ENCODE measurements around the gene MIB1.
A peak's percentile ranks its signal among the peaks of the same experiment; 100 is the strongest.

MIB1 gene

GRCh38 chr18:21739604-21740537 is 721 bp upstream of the MIB1 start:
- Histone ChIP-seq H3K27ac (ENCODE audit: low read depth, low read length, poor library complexity, severe bottlenecking) (peak overlapping the region; percentile 91), H3K9me2 (ENCODE audit: low read depth, low read length) (no peaks in the 10 kb centered on the region), H3F3A (ENCODE audit: insufficient read depth, low read length) (peaks cover 4% of the 10 kb centered on the region; the same call in 1 of the 2 replicates), H3K4me2 (ENCODE audit: low read length) (peak overlapping the region; percentile 96), H4K20me1 (ENCODE audit: insufficient read depth, low read length) (no peaks in the 10 kb centered on the region), H3K27me3 (ENCODE audit: insufficient read depth, low read length) (no peaks in the 10 kb centered on the region), H3K36me3 (ENCODE audit: insufficient read depth, low read length) (peaks cover 4% of the 10 kb centered on the region; the same call in 1 of the 2 replicates), H3K9me3 (ENCODE audit: low read length) (no peaks in the 10 kb centered on the region), H3K9ac (ENCODE audit: low read length) (peak overlapping the region; percentile 57), H3K4me1 (ENCODE audit: insufficient read depth, low read length, severe bottlenecking) (peaks cover 34% of the 10 kb centered on the region), H2AFZ (ENCODE audit: low read length) (peak overlapping the region; percentile 39), H3K4me3 (ENCODE audit: low read depth, low read length, poor library complexity, severe bottlenecking) (peak overlapping the region; percentile 82), H3K79me2 (ENCODE audit: insufficient read depth, low read length) (peaks cover 35% of the 10 kb centered on the region)
- TF ChIP-seq, protein P1, sequence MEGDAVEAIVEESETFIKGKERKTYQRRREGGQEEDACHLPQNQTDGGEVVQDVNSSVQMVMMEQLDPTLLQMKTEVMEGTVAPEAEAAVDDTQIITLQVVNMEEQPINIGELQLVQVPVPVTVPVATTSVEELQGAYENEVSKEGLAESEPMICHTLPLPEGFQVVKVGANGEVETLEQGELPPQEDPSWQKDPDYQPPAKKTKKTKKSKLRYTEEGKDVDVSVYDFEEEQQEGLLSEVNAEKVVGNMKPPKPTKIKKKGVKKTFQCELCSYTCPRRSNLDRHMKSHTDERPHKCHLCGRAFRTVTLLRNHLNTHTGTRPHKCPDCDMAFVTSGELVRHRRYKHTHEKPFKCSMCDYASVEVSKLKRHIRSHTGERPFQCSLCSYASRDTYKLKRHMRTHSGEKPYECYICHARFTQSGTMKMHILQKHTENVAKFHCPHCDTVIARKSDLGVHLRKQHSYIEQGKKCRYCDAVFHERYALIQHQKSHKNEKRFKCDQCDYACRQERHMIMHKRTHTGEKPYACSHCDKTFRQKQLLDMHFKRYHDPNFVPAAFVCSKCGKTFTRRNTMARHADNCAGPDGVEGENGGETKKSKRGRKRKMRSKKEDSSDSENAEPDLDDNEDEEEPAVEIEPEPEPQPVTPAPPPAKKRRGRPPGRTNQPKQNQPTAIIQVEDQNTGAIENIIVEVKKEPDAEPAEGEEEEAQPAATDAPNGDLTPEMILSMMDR (IDR thresholded peaks at IDR 0.05; ENCODE audit: low read length): no peak
- no peak for TF ChIP-seq EZH2 (IDR thresholded peaks at IDR 0.05; ENCODE audit: borderline replicate concordance, low read length)

- no peak overlapping the region for H2AFZ ChIP-seq (ENCODE audit: low read length)
- TF ChIP-seq, protein P1 (IDR thresholded peaks at IDR 0.05; ENCODE audit: low read length): no peak
- peak overlapping the region; percentile 82 for H3K4me3 ChIP-seq (ENCODE audit: low read depth, low read length, poor library complexity, severe bottlenecking)
- peaks cover 49% of the 10 kb centered on the region for H3K79me2 ChIP-seq (ENCODE audit: insufficient read depth, low read length)
- no peaks in the 10 kb centered on the region for H4K20me1 ChIP-seq (ENCODE audit: insufficient read depth, low read length)
- H3K36me3 ChIP-seq (ENCODE audit: insufficient read depth, low read length): no peaks in the 10 kb centered on the region
- H3K9me2 ChIP-seq (ENCODE audit: low read depth, low read length): no peaks in the 10 kb centered on the region
- H3K27ac ChIP-seq (ENCODE audit: low read depth, low read length, poor library complexity, severe bottlenecking): peak overlapping the region; percentile 91
- H3K4me1 ChIP-seq (ENCODE audit: insufficient read depth, low read length, severe bottlenecking): peaks cover 46% of the 10 kb centered on the region
- H3K9me3 ChIP-seq (ENCODE audit: low read length): no peaks in the 10 kb centered on the region
- peak overlapping the region; percentile 91 for H3K9ac ChIP-seq (ENCODE audit: low read length)
- H3K4me2 ChIP-seq (ENCODE audit: low read length): peak overlapping the region; percentile 96
- no peaks in the 10 kb centered on the region for H3K27me3 ChIP-seq (ENCODE audit: insufficient read depth, low read length)
- peaks cover 5% of the 10 kb centered on the region; the same call in 1 of the 2 replicates for H3F3A ChIP-seq (ENCODE audit: insufficient read depth, low read length)
Measured at GRCh38 chr18:21741312-21741561, 645 bp downstream of the MIB1 start.

DNA sequence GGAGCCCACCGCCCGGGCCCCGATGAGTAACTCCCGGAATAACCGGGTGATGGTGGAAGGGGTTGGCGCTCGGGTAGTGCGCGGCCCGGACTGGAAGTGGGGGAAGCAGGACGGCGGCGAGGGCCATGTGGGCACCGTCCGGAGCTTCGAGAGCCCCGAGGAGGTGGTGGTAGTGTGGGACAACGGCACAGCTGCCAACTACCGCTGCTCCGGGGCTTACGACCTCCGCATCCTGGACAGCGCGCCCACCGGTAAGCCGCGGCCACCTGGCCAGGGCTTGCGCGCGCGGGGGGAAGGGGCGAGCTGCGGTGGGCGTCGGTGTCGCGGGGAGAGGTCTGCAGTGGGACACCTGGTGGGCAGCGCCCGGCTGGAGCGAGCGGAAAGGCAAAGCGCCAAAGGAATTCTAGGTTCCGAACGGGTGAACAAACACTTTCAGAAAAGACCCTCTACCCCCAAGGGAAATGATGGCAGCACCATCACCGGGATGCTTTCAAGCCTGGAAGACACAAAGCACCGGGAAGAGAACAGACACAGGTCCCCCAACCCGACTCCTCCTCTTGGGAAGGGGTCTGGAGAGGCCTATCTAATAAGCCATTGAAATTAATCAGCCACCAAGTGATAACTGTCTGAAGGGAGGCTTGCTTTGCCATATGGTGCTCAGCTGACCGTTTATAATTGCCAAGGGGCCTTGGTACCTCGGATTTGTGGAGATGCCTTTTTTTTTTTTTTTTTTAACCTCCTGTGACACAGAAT is 1.1 kb downstream of the MIB1 start:
- Histone ChIP-seq H3K79me2 (ENCODE audit: insufficient read depth, low read length) (peaks cover 54% of the 10 kb centered on the region), H3K36me3 (ENCODE audit: insufficient read depth, low read length) (no peaks in the 10 kb centered on the region), H2AFZ (ENCODE audit: low read length) (no peak overlapping the region), H3K9me3 (ENCODE audit: low read length) (no peaks in the 10 kb centered on the region), H3K4me1 (ENCODE audit: insufficient read depth, low read length, severe bottlenecking) (peaks cover 51% of the 10 kb centered on the region), H4K20me1 (ENCODE audit: insufficient read depth, low read length) (no peaks in the 10 kb centered on the region), H3K9me2 (ENCODE audit: low read depth, low read length) (no peaks in the 10 kb centered on the region), H3F3A (ENCODE audit: insufficient read depth, low read length) (peaks cover 5% of the 10 kb centered on the region; the same call in 1 of the 2 replicates), H3K27ac (ENCODE audit: low read depth, low read length, poor library complexity, severe bottlenecking) (peak overlapping the region; percentile 25), H3K4me3 (ENCODE audit: low read depth, low read length, poor library complexity, severe bottlenecking) (peak overlapping the region; percentile 82), H3K9ac (ENCODE audit: low read length) (peak overlapping the region; percentile 91), H3K27me3 (ENCODE audit: insufficient read depth, low read length) (no peaks in the 10 kb centered on the region), H3K4me2 (ENCODE audit: low read length) (peak overlapping the region; percentile 96)
- TF ChIP-seq, protein P1 (IDR thresholded peaks at IDR 0.05; ENCODE audit: low read length): no peak; the same call in 1 of the 2 replicates
- no peak for TF ChIP-seq EZH2 (IDR thresholded peaks at IDR 0.05; ENCODE audit: borderline replicate concordance, low read length)

Measured in OCI-LY1 (cell line).